NK-92 treated with Interleukin-12 subunit alpha and Interleukin-12 subunit beta, amount 100 ng/mL, for 24 hours (cell line): ENCODE data around the gene COL16A1.

Experiments used
- DNase-seq: peaks from one replicate; lab custom pipeline; 2025; lab: John Stamatoyannopoulos, UW

Gene COL16A1

DNA sequence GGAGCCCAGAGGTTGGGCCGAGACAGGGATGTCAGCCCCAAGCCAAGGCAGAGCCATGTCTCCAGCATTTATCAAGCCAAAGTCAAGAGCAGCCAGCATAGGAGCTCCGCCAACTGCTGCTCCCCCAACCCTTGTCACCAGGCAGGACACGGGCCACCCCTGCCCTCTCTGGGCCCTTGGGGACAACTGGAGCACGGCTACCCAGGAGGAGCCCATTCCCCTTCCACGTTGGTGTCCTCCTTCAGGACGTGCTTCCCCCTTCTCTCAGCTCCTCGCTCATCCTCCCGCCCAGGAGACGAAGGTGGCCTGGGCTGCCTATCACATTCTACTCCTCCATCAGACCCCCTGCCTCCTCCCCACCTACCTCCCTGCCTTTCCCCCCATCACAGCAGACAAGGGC, 39.3 kb downstream of the COL16A1 start:
- no peak for DNase-seq

DNA sequence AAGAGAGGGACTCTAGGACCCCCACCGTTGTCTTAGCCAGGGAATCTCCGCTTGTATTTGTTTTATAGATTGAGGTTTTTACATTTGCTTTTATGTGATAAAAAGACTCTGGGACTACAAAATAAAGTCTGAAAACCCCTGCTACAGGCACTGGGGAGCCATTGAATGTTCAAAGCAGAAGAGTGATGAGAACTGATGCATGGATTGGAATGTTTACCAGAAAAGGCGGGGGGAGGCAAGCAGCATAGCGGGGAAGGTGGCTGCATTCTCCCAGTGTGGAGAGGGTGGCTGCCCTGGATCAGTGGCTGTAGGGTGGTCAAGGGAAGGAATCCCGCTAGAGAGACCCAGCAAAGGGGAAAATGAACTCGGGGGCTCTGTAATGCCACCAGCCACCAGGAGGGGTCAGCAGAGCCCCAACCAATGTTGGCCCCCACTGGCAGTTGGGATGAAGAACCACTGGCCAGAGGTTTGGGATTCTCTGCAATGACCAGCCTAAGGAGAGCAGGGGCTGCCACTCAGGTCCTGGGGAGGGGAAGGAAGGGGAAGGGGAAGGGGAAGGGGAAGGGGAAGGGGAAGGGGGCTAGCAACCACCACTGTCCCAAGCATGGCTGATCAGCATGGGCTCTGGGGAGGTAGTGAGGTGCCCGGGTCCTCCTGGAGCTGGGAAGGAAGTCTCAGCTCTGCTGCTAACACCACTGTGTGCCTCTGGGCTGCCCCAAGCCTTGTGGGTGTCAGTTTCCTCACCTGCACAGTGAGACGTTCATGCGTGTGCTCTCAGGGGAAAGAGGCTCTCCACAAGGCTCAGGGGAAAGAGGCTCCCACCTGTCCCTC, 40.0 kb downstream of the COL16A1 start:
- DNase-seq = peak; percentile 16

DNA sequence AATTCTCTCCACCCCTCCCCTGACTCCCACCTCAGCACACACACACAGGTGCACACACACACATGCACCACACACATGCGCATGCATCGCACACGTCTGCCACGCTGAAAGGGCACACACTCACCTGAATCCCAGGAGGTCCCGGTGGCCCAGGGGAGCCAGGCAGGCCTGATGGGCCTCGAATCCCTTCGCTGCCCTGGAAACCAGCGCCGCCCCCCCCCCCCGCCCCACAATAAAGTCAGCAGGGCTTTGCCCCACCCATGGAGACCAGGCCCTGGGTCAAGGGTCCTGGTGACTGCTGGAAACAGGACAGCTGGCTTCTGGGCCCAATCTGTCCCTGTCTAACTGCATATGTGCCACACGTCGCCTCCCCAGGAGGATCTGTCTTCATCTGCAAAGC, 41.4 kb downstream of the COL16A1 start:
- no peak for DNase-seq

DNA sequence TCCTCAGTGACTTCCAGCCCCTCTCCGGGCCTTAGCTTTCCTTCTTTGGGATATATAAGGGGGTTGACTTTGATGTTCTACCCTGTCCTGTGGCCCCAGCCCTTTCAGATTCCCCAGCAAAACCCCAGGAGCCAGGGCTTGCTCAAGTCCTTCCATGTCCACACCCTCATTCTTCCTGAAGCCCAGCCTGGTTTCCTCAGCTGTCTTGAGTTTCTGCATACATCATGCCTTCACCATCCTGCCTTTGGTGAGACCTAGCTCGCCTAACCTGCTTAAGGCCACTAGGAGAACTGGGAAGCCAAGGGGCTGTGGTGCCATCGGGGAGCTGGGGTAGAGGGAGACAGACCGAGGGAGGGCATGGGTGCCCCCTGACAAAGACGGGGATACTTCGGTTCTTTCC, 42.0 kb downstream of the COL16A1 start:
- DNase-seq = no peak

DNA sequence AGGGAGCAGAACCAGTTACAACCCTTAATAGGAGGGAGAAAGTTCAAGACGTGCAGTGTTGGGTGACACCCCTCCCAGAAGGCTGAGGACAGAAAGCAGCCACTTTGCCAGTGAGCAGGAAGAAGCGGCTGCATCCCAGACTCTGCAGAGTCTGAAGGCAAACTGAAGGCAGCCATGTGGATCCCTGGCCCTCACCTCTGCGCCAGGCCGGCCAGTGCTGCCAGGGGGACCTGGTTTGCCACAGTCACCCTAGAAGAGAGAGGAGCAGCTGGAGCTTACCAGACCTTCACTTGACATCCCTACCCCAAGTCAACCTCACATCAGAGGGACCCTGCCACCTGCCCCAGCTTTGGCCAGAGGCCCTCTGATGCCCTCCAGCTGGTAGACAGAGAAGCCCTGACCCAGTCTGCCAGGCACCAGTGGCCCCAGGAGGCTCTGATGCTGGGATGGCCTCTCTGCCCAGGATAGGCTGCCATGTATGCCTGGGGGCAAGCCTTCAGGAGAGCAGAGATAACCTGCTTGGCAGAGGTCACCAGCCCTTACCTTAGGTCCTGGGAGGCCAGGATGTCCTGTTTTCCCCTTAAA, 42.9 kb downstream of the COL16A1 start:
- DNase-seq = no peak

DNA sequence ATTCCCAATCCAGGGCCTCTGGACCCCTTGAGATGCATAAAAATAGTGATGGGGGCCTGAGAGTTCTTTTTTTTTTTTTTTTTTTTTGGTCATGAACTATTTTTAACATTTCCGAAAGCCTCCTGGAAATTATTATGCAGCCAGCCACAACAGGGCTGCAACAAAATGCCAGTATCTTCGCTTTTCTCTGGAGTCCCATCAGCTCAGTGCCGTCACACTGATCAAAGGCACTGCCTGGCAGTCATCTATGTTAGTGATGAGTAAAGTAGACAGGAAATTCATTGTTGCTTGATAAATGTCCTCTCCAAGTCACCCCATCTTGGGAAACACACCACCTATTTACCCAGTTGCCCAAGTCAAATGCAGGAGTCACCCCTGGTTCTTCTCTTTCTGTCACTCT, 43.9 kb downstream of the COL16A1 start:
- DNase-seq = no peak

DNA sequence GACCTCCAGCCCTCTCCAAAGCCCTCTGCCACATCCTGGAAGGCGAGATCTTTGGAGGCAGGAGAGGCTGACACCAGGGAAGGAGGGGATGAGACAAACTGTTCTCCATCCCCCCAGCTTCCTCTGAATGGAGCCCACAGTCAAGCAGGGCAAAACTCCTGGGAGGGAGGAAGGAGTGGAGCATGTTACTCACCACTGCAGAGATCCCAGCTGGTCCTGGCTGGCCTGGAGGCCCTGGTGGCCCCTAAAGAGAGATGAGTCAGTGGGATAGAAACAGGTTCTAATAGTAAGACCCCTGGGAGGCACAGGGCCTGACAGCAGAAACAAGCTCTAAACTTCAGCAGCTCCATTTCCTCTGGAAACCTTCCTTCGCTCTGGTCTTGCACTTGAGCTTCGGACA, 45.1 kb downstream of the COL16A1 start:
- DNase-seq = no peak

DNA sequence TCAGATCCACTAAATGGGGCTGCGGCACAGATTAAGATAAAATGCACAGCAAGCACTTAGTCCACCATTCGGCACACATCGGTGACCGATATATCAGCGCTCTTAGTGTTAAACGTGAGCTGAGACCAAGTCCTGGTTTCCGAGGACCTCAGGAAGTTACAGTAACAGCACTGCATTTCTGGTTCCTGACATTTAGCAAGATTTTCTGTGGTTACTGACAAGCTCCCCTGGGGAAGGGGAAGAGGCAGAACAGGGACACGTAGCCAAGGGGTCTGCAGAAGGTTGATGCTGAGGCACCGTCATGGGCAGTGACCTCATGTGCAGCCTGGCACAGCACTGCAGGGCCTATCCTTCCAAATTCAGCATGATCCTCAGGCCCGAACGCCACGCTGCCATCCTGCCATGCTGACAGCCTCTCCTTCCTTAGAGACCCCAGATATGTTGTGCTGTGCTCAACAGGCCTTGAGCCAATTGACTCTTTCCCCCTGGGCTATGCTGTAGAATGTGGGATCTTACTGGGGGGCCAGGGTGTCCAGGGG, 45.8 kb downstream of the COL16A1 start:
- no peak for DNase-seq

DNA sequence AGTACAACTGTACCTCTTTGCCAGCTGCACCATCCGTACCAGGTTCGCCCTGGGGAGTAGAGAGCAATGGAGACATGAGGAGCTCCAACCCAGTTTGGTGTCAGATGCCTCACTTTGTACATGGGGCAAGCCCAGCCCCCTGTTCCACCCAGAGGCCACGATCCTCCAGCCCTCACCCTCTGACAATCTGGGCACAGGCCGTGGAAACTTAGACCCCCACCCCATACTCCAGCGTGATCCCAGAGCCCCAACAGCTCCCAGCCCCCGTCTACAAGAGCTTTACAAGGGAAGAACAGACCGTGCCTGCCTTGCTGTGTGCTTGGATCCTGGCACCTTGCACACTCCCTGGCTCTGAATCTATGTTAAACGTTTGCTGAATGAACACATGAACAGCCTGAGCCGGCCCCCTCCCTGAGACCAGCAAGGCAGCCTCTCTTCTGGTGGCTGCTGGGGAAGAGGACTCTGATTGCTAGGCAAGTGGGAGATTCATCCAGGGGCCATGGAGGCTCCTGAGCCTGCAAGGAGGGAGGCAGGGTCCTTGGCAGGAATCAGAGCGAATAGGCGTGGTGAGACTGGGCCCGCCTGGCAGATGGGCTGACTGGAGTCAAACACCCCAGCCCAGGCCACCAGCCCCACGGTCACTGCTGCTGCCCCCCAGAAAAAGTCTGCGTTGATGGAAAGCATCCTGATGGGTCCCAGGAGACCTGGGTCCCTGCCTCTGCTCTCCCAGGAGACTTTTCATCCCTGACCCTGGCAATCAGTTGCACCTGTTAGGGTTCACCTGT, 46.6 kb downstream of the COL16A1 start:
- no peak for DNase-seq

DNA sequence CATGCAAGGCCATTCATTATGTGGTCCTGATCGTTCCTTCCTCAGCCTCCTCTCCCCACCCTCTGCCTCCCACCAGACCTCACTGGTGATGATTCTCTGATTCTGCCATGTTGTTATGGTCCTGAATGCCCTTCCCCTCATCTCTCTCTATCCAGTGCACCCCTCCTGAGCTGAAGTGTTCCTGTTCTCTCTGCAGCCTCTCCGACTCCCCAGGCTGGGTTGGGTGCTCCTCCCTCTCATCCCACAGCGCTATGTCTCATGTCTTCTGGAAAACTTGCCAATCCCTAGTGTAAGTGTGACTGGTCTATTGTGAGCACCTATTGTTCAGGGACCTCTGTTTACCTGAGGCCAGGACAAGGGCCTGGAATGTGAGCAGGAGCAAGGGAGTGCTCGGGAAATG, 48.1 kb downstream of the COL16A1 start:
- DNase-seq = no peak

DNA sequence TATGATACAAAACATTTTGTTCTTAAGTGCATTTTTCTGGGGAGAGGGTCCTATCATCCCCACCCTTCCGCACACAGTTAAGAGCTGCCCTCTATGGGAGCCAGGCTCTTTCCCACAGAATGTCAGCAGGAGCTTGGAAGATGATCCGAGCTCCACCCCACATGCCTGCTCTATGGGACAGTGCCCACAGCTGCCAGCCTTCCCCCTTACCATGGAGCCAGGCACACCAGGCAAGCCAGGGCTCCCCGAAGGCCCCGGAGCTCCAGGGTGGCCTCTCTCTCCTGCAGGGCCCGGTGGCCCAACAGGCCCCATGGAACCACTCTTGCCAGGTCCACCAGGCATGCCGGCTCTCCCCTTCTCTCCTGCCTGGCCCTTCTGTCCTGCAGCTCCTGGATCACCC, 48.7 kb downstream of the COL16A1 start:
- no peak for DNase-seq

DNA sequence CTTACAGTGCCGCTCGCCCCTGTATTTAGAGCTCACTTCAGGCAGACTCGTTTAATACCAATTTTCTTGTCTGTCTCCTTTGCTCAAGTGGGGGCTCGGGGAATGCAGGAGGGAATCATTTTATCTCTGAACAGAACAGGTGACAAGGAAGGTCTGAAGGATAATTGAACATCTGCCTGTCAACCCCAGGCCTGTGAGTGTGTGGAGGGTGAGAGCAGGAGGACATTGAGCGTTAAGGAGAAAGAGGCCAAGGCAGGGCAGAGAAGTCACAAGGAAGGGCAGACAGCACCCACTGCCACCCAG, 49.4 kb downstream of the COL16A1 start:
- DNase-seq = no peak

DNA sequence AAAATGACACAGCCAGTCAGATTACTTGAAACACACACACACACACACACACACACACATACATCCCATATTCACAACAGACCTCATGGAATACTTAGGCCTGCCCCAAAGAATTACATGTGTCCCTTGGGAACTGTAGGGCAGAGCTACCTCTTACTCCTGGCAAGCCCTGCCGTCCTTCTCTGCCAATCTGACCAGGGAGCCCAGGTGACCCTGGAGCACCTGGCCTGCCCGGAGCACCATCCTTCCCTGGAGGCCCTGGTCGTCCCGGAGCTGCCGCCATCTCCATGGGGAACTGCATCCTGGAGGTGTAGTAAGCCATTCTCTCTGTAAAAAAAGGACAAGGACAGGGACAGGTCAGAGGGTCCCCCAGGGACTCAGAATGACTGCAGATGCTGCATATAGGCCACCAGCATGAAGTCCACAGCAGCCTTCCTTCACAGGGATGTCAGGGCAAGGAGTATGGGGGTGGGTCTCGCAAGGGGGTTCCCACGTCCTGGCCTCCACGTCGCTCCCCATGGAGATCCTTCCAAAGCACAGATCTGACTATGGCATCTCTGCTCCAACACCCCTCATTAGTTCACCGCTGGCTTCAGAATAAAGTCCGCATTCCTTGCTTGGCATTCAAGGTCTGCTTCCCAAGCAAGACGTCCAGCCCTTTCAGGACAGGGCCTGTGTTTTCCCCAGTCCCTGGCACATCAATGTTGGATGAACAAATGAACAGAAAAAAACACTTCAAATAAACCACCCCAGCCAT, 49.9 kb downstream of the COL16A1 start:
- no peak for DNase-seq

DNA sequence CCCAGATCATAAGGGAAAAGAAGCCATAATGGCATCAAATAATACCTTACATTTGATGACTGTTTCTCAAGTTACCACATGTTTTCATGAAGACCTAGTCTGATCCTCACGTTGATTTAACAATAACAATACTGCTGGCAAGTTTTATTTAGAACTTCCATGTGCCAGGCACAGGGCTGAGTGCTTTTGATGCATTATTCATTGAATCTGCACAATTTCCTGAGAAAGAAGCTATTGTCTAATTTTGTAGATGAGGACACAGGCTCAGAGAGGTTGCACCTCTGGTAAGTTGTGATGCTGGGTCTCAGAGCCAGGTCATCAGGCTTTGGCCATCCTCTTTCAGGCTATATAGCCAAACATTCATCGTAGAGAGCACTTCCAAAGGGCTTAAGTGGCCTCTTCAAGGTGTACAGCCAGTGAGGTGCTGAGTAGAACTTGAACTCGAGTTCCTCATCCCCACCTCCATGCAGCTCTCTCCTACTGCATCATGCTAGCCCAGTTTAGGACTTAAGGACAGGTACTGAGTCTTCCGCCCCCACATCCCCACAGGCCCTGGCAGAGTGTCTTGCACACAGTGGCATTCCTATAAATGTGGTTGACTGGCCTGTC, 50.8 kb downstream of the COL16A1 start:
- no peak for DNase-seq

DNA sequence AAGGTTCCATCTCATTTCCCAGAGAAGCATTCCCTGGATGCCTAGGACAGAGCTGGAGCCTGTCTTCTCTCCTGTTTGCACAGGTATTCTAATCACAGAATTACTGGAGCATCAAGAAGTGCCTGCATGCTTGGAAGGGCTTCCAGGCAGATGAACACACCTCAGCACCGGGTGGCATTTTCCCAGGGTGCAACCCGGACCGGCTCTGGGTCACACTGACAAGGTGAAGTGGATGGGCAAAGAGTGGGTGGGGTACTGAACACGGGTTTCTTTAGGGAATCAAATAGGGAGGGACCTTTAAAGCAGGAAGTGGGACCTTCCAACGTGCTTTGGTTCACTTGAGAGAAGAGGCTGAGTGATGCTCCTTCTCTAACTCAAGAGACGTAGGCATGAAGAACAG, 52.1 kb downstream of the COL16A1 start:
- no peak for DNase-seq

DNA sequence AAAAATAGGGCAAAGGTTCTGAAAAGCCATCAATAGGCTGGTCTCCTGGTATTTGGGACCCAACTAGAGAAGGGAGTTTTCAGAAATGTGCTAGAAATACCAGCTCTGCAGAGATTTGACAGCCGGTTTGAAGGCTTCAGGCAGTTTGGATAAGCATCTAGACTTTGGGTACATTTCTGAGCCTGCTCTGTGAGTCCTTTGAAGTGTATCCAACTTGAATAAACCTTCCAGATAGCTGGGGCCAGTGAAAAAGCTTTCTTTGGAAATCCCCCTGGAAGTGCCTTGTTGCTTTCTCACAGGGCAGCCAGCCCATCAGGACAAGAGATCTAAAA, 52.8 kb downstream of the COL16A1 start:
- no peak for DNase-seq

DNA sequence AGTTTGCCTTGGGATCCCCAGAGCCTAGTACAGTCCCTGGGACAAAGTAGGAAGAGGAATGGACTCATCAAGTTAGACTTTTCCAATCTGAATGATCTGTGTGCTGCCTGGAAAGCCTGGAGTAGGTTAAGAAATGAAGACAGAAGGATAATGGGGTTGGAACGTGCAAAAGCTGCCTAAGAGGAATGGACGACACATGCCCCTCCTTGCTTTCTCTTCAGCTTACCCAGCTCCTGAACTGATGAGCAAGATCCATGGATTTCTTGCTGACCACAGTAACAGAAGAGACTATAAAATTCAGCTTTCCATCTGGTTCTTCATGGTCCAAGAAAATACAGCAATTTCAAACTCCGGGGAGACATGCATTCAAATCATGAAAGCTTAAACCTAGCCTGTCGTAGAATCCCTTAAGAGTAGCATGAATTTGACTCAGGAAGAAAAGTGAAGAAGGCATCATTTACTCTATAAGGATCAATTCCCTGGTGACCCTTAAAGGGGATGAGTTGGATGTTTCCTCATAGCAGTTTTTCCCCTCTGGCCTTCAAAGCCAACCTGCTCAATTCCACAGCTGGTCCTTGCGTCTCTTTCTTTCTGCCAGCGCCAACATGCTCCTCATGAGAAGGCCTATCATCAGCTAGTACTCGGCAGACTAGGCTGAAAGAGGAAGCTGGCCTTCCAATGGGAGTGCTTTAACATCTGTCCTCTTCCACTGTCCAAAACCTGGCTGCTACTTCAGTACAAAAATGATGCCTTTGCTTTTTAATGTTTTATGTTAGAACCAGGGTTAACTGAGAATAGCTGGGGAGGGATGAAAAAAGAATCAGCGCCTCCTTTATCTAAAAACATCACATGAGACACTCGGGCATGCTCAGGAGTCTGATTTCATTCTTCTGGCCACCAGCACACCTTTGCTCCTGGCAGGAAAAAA, 53.4 kb downstream of the COL16A1 start:
- DNase-seq = no peak

DNA sequence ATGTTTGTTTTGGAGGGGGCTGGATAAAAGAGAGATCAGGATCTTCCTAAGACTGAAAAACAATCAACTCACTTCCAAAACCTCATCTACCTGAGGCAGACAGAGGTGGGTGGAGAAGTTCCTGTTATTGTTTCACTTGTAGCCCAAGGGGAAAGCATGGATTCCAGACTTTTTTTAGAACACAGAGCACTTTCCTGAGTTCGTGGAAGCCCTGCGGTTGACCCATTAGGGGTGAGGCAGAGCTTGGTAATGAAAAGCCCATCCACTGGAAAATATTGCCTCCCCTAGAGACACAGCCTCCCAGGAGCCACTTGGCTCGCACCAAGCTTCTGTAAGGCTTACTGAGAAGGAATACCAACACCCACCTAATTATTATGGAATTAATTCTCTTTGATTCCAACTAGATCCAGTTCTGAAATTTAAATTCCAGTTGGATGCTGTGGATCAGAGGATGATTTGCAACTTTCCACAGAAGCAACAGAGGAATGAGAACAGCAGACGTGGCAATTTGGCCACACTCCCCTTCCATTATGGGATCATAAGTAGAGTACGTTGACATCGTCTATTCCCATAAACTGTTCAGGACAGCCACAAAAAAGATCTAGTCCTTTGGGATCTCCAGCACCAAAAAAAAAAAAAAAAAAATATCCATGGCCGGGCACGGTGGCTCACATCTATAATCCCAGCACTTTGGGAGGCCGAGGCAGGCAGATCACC, 55.0 kb downstream of the COL16A1 start:
- DNase-seq = no peak

DNA sequence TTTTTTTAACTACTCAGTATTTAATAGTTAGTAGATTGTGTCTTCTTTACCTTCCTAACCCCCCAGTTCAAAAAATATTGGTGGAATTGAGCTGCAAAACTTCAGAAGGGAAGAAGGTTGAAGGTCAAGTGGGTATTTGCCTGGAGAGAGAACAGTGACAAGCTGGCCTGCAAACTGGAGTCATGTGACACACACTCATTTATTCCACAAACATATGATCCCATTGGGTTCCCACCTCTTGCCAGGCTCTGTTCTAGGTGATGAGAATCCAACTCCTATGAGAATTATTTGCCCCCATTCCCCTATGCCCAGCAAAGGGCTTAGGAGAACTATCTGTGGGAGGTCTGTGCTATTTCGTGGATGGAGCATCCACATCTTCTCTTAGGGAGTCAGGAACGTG, 55.6 kb downstream of the COL16A1 start:
- no peak for DNase-seq

DNA sequence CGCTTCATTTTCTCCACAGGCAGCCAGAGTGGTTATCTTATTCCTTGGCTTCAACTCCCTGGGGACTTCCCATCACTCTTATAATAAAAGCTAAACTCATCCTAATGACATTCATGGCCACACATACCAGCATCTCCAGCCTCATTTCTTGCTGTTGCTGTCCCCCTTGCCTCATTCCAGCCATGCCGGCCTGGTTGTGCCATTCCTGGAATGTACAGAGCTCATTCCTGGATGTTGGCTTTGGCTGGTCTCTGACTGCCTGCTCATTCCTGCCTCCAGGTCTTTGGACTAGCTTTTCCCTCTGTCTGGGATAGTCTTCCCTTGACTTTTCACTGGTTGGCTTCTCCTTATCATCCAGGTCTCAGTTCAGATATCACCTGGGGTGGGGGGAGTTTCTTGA, 56.7 kb downstream of the COL16A1 start:
- no peak for DNase-seq
